A549 (cell line): ENCODE results near the gene TMEM74B. TPM values are rescaled to one million over a fixed set of nuclear protein-coding genes. Genes with fewer than 3 reads are reported as not detected.

ENCODE experiments used
- ATAC-seq, 2 experiments: fragments of 200-7000 bp in 1 of 2; fragments of >200 bp in 1 of 2; cut with Nextera tagmentation in 1 of 2; cut with Tn5 transposase in 1 of 2; 3 replicates each; pipeline versions ENCODE4 v1.8.0 to v1.9.1; 2018 to 2020; ENCODE audit warnings: mild to moderate bottlenecking in 1 of 2, moderate library complexity in 1 of 2
- CTCF ChIA-PET: fragments of 300-600 bp; sonication (Branson Sonifier 250); formaldehyde crosslinking; extraction: SDS; loops from one replicate; lab custom pipeline; 2021; ENCODE audit warnings: antibody characterized with exemption, inconsistent platforms; lab: Yijun Ruan, JAX
- POLR2A ChIA-PET: fragments of 350-600 bp; formaldehyde crosslinking; extraction: SDS; loops from one replicate; lab custom pipeline; 2021; ENCODE audit warnings: antibody characterized with exemption, inconsistent platforms; lab: Yijun Ruan, JAX
- DNase-seq, 2 experiments: peaks; one replicate each; pipeline versions ENCODE4 v3.0.0 to v3.0.0-alpha.2; 2011 to 2016; ENCODE audit warnings: low read depth in 1 of 2, low spot score in 1 of 2
- FAIRE-seq: peaks from 2 replicates; lab custom pipeline; 2011; peaks lifted over from hg19 to GRCh38; lab: Jason Lieb, UNC
- H3K27ac ChIP-seq, 2 experiments: fragments of >200 bp; sonication (Bioruptor Twin); formaldehyde crosslinking; 3 replicates each; pipeline ENCODE4 v1.5.1; 2016 to 2017
- H3K4me1 ChIP-seq: fragments of >200 bp; sonication (Bioruptor Twin); formaldehyde crosslinking; 3 replicates; pipeline ENCODE4 v1.6.1; 2016
- H3K4me2 ChIP-seq: fragments of >200 bp; sonication (Bioruptor Twin); formaldehyde crosslinking; 3 replicates; pipeline ENCODE4 v1.6.1; 2016
- H3K4me3 ChIP-seq: fragments of >200 bp; sonication (Bioruptor Twin); formaldehyde crosslinking; 3 replicates; pipeline ENCODE4 v1.5.1; 2016
- H3K9me3 ChIP-seq: fragments of >200 bp; sonication (Bioruptor Twin); formaldehyde crosslinking; 3 replicates; pipeline ENCODE4 v1.6.1; 2016
- BHLHE40 ChIP-seq: IDR thresholded peaks from 2 replicates; pipeline ENCODE4 v1.6.1; 2012; ENCODE audit warnings: low read depth, low read length, inconsistent platforms
- EP300 ChIP-seq, 2 experiments: fragments of >200 bp; sonication (Bioruptor Twin); formaldehyde crosslinking; IDR thresholded peaks; 2 replicates in 1 of 2; 3 replicates in 1 of 2; pipeline ENCODE4 v1.6.1; 2016 to 2017
- FOSB ChIP-seq: fragments of 250-450 bp; sonication (Bioruptor Pico); IDR thresholded peaks from 2 replicates; pipeline ENCODE4 v1.5.0; 2020; ENCODE audit warnings: mild to moderate bottlenecking, moderate library complexity
- HDAC2 ChIP-seq: fragments of 200-600 bp; sonication (generic); IDR thresholded peaks from 2 replicates; pipeline ENCODE4 v1.6.1; 2016
- HOXB13 ChIP-seq: fragments of 250-450 bp; sonication (Bioruptor Pico); IDR thresholded peaks from 2 replicates; pipeline ENCODE4 v1.5.0; 2020; ENCODE audit warnings: low read depth, mild to moderate bottlenecking, moderate library complexity
- KDM1A ChIP-seq: fragments of 200-600 bp; sonication (generic); IDR thresholded peaks from 2 replicates; pipeline ENCODE4 v1.6.1; 2016; ENCODE audit warnings: low read depth, mild to moderate bottlenecking
- MAFK ChIP-seq: fragments of 450-650 bp; IDR thresholded peaks from 2 replicates; pipeline ENCODE4 v1.6.1; 2014; ENCODE audit not compliant: partially characterized antibody
- NPAS2 ChIP-seq: fragments of 250-450 bp; sonication (Bioruptor Pico); IDR thresholded peaks from 2 replicates; pipeline ENCODE4 v1.8.0; 2022; ENCODE audit warnings: mild to moderate bottlenecking, moderate library complexity, borderline replicate concordance
- NR3C1 ChIP-seq: fragments of >200 bp; sonication (Bioruptor Twin); formaldehyde crosslinking; IDR thresholded peaks from 3 replicates; pipeline ENCODE4 v1.6.1; 2017
- PHF8 ChIP-seq: fragments of 200-600 bp; sonication (generic); IDR thresholded peaks from 2 replicates; pipeline ENCODE4 v1.6.1; 2016; ENCODE audit warnings: low read depth, mild to moderate bottlenecking, antibody characterized with exemption, moderate library complexity, borderline replicate concordance
- POLR2A ChIP-seq: IDR thresholded peaks from 2 replicates; pipeline ENCODE4 v1.6.1; 2012; ENCODE audit warnings: mild to moderate bottlenecking, low read length
- RAD21 ChIP-seq, 2 experiments: fragments of >200 bp in 1 of 2; sonication (Bioruptor Twin) in 1 of 2; formaldehyde crosslinking in 1 of 2; IDR thresholded peaks in 1 of 2; conservative IDR thresholded peaks in 1 of 2; 2 replicates in 1 of 2; 3 replicates in 1 of 2; pipeline ENCODE4 v1.6.1; 2012 to 2018; ENCODE audit warnings: inconsistent platforms in 1 of 2
- RFX5 ChIP-seq: fragments of 450-650 bp; IDR thresholded peaks from 2 replicates; pipeline ENCODE4 v1.7.1; 2014; ENCODE audit warnings: antibody characterized with exemption, mild to moderate bottlenecking, moderate library complexity
- SMC3 ChIP-seq: fragments of >200 bp; sonication (Bioruptor Twin); formaldehyde crosslinking; IDR thresholded peaks from 3 replicates; pipeline ENCODE4 v1.6.1; 2018; ENCODE audit warnings: inconsistent platforms
- WGBS: methylation state at CpG from one replicate; pipeline ENCODE4 v1.1.6; 2017; ENCODE audit errors: missing lambda C conversion rate; 5-methylcytosine and 5-hydroxymethylcytosine counted together
- polyA plus RNA-seq, 4 experiments: library from polyadenylated mRNA; depleted of rRNA in 3 of 4; stranded (reverse); fragments of >200 nt; fragmentation: RNase III in 1 of 4; extraction: RNeasy Plus Mini Kit Qiagen cat#74134 plus additional on column Dnase treatment in 1 of 4; gene quantifications; 2 replicates in 3 of 4; 3 replicates in 1 of 4; pipeline ENCODE4 v1.2.3, GENCODE V29; 2011 to 2017
- TF ChIP-seq, protein P1 (sequence below): fragments of >200 bp; sonication (Bioruptor Twin); formaldehyde crosslinking; IDR thresholded peaks from 3 replicates; pipeline ENCODE4 v1.5.1; 2016
- TF ChIP-seq, protein P2 (sequence below): IDR thresholded peaks from 2 replicates; pipeline ENCODE4 v1.6.1; 2012

The TMEM74B gene
- polyA plus RNA-seq, 2 of the 4 experiments (the other 2 are of a cell fraction): 2.9 to 3.4 TPM

DNA sequence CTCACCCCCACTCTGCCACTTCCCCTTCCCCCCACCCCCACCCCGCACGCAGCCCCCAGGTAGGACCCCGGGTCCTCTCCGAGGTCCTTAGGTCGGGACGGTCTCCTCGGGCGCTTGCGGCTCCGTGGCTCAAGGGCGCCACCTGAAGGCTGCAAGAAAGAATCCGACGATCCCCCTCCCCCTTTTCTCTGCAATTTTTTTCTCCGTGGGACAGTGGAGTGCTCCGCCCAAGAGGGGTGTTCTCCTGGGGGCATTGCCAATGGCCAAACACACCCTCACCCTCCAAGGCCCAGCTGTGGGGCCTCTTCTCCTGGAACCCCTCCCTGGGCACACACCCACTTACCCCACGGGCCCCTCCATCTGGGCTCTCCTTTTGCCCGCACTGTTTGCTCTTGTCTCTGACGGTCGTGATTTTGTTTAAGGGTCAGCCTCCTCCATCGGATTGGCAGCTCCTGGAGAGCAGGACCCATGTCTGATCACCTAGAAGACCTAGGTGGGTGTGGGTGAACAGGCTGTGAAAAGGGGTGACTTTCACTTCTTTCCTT, 1.1 kb upstream of the TMEM74B start:
- TF ChIP-seq FOSB (no peak), BHLHE40 (no peak), RAD21 (conservative IDR thresholded peaks at IDR 0.05 in 1 of 2, IDR thresholded peaks at IDR 0.05 in 1 of 2) (peak; percentile 64 to 83), KDM1A (0 out of 2 replicates have a peak, but pooled peaks have one; percentile 81), RFX5 (no peak), SMC3 (peak; percentile 64), EP300 (IDR thresholded peaks at IDR 0.05) (no peak)
- TF ChIP-seq, protein P1, sequence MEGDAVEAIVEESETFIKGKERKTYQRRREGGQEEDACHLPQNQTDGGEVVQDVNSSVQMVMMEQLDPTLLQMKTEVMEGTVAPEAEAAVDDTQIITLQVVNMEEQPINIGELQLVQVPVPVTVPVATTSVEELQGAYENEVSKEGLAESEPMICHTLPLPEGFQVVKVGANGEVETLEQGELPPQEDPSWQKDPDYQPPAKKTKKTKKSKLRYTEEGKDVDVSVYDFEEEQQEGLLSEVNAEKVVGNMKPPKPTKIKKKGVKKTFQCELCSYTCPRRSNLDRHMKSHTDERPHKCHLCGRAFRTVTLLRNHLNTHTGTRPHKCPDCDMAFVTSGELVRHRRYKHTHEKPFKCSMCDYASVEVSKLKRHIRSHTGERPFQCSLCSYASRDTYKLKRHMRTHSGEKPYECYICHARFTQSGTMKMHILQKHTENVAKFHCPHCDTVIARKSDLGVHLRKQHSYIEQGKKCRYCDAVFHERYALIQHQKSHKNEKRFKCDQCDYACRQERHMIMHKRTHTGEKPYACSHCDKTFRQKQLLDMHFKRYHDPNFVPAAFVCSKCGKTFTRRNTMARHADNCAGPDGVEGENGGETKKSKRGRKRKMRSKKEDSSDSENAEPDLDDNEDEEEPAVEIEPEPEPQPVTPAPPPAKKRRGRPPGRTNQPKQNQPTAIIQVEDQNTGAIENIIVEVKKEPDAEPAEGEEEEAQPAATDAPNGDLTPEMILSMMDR: peak; percentile 79
- TF ChIP-seq, all 56 proteins: peak for 4
- ATAC-seq (peak; percentile 72 to 87), DNase-seq (peak; percentile 78 to 81), FAIRE-seq (no peak)
- H3K4me3 ChIP-seq: peak overlapping the region; percentile 94
- no peaks in the 10 kb centered on the region for H3K9me3 ChIP-seq
- peak overlapping the region; percentile 76 to 90 for H3K27ac ChIP-seq
- CTCF ChIA-PET: interaction anchor here (0.6 to 5.3 kb wide), 27 partner anchors 11 to 372 kb away, joined by 3 to 91 read pairs (median 5); partner anchors contain the start of genes PSMF1 and SNPH
- POLR2A ChIA-PET: interaction anchor here (0.6 kb wide), 1 partner anchor 498 kb away, joined by 3 read pairs; no protein-coding TSS in a partner anchor
- H3K4me1 ChIP-seq: peaks cover 16% of the 10 kb centered on the region
- peak overlapping the region; percentile 93 for H3K4me2 ChIP-seq
- WGBS: 18% methylated on average over 11 of the region's 20 CpGs

- POLR2A ChIA-PET: interaction anchor here (0.6 kb wide), 1 partner anchor 498 kb away, joined by 3 read pairs; no protein-coding TSS in a partner anchor
Measured at GRCh38 chr20:1185316-1185741, 548 bp upstream of the TMEM74B start.

GRCh38 chr20:1184260-1184637, 532 bp downstream of the TMEM74B start:
- H3K4me1 ChIP-seq: peaks cover 16% of the 10 kb centered on the region
- POLR2A ChIA-PET: no interaction called here
- WGBS: 94% methylated on average over 13 of the region's 13 CpGs
- TF ChIP-seq HDAC2 (no peak), NR3C1 (no peak), POLR2A (no peak), NPAS2 (no peak), HOXB13 (CRISPR knock-in tag) (no peak)
- TF ChIP-seq, protein P2, sequence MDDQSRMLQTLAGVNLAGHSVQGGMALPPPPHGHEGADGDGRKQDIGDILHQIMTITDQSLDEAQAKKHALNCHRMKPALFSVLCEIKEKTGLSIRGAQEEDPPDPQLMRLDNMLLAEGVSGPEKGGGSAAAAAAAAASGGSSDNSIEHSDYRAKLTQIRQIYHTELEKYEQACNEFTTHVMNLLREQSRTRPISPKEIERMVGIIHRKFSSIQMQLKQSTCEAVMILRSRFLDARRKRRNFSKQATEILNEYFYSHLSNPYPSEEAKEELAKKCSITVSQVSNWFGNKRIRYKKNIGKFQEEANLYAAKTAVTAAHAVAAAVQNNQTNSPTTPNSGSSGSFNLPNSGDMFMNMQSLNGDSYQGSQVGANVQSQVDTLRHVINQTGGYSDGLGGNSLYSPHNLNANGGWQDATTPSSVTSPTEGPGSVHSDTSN: no peak
- ATAC-seq (no peak), FAIRE-seq (no peak), DNase-seq (no peak)
- CTCF ChIA-PET: interaction anchor here (0.8 to 5.3 kb wide), 10 partner anchors 11 to 228 kb away, joined by 3 to 91 read pairs (median 4); no protein-coding TSS in a partner anchor
- peak overlapping the region; percentile 93 for H3K4me2 ChIP-seq
- no peaks in the 10 kb centered on the region for H3K9me3 ChIP-seq
- no peak overlapping the region for H3K27ac ChIP-seq
- no peak overlapping the region; the same call in 2 of the 3 replicates for H3K4me3 ChIP-seq

More at GRCh38 chr20:1185316-1185741, 548 bp upstream of the TMEM74B start:
- Histone ChIP-seq H3K9me3 (no peaks in the 10 kb centered on the region), H3K27ac (peak overlapping the region; percentile 76 to 90), H3K4me3 (peak overlapping the region; percentile 94)
- peak in 1 of 2 experiments; percentile 38 for DNase-seq
- ATAC-seq: peak; percentile 44 to 67
- FAIRE-seq: no peak
- CTCF ChIA-PET: interaction anchor here (0.6 to 5.3 kb wide), 19 partner anchors 12 to 371 kb away, joined by 3 to 91 read pairs (median 5); partner anchors contain the start of gene SNPH
- WGBS: 1% methylated on average over 16 of the region's 54 CpGs
- TF ChIP-seq PHF8: 0 out of 2 replicates have a peak, but pooled peaks have one; percentile 11
- no peak for TF ChIP-seq MAFK
- TF ChIP-seq, all 56 proteins: peak for 1
- H3K4me1 ChIP-seq: peaks cover 16% of the 10 kb centered on the region
- H3K4me2 ChIP-seq: peak overlapping the region; percentile 93

DNA sequence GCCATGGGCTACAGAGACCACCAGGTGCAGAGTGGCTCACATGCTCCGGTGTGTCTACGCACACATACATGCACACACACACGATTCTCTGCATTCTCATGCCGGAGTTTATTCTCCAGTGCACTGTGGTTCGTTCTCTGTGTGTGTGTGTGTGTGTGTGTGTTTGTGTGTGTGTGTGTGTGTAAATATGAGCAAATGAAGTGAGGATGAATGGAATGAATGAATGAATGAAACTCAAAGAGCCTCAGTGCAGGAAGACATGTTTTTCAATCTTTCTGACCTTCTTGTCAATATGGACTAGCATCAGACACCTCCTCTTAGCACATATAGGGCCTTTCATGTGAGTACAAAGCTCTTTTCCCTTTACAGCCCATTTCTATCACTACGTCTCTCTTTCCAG, 1.6 kb downstream of the TMEM74B start:
- Histone ChIP-seq H3K4me3 (no peak overlapping the region), H3K4me1 (peaks cover 22% of the 10 kb centered on the region), H3K4me2 (no peak overlapping the region), H3K27ac (no peak overlapping the region), H3K9me3 (no peaks in the 10 kb centered on the region)
- ChIA-PET CTCF (interaction anchor here (1.2 to 5.3 kb wide), 2 partner anchors 10 to 20 kb away, joined by 3 to 91 read pairs; no protein-coding TSS in a partner anchor), POLR2A (no interaction called here)
- DNase-seq (no peak), FAIRE-seq (no peak), ATAC-seq (no peak)
- 83% methylated on average over 6 of the region's 6 CpGs for WGBS
- TF ChIP-seq BHLHE40: no peak
